OCI-LY1 (cell line): ENCODE results near the gene KRT1.

Experiments used
- H2AFZ ChIP-seq: fragments of 200-600 bp; sonication (generic), shearing (Covaris generic); 2 replicates; pipeline ENCODE4 v1.6.0; 2014; ENCODE audit warnings: antibody characterized with exemption, mild to moderate bottlenecking, low read length
- H3F3A ChIP-seq: fragments of 200-600 bp; sonication (generic), shearing (Covaris generic); 2 replicates; pipeline ENCODE4 v1.6.0; 2014; ENCODE audit warnings: mild to moderate bottlenecking, antibody characterized with exemption, low read length, moderate library complexity; ENCODE audit not compliant: insufficient read depth
- H3K27ac ChIP-seq: fragments of 200-600 bp; sonication (generic); 2 replicates; pipeline ENCODE4 v1.5.1; 2014; ENCODE audit warnings: low read length, mixed run types, mild to moderate bottlenecking, low read depth; ENCODE audit not compliant: poor library complexity, severe bottlenecking
- H3K27me3 ChIP-seq: fragments of 200-600 bp; sonication (generic); 2 replicates; pipeline ENCODE4 v1.6.0; 2014; ENCODE audit warnings: antibody characterized with exemption, mild to moderate bottlenecking, low read length, moderate library complexity; ENCODE audit not compliant: insufficient read depth
- H3K36me3 ChIP-seq: fragments of 200-600 bp; sonication (generic); 2 replicates; pipeline ENCODE4 v1.6.1; 2014; ENCODE audit warnings: mild to moderate bottlenecking, antibody characterized with exemption, low read length, moderate library complexity, mixed read lengths; ENCODE audit not compliant: insufficient read depth
- H3K4me1 ChIP-seq: fragments of 200-600 bp; sonication (generic); 2 replicates; pipeline ENCODE4 v1.5.1; 2014; ENCODE audit warnings: mild to moderate bottlenecking, low read length, moderate library complexity; ENCODE audit not compliant: insufficient read depth, severe bottlenecking
- H3K4me2 ChIP-seq: fragments of 200-600 bp; sonication (generic), shearing (Covaris generic); 2 replicates; pipeline ENCODE4 v1.6.1; 2014; ENCODE audit warnings: low read length
- H3K4me3 ChIP-seq: fragments of 200-600 bp; sonication (generic); 2 replicates; pipeline ENCODE4 v1.5.1; 2014; ENCODE audit warnings: low read length, low read depth, mild to moderate bottlenecking, mixed read lengths; ENCODE audit not compliant: poor library complexity, severe bottlenecking
- H3K79me2 ChIP-seq: fragments of 200-600 bp; shearing (Covaris generic); 2 replicates; pipeline ENCODE4 v1.6.1; 2016; ENCODE audit warnings: mixed run types, low read length, mixed read lengths; ENCODE audit not compliant: insufficient read depth
- H3K9ac ChIP-seq: fragments of 200-600 bp; sonication (generic), shearing (Covaris generic); 2 replicates; pipeline ENCODE4 v1.6.1; 2014; ENCODE audit warnings: mild to moderate bottlenecking, low read length, mixed read lengths
- H3K9me2 ChIP-seq: fragments of 200-600 bp; sonication (generic), shearing (Covaris generic); 2 replicates; pipeline ENCODE4 v1.6.1; 2014; ENCODE audit warnings: low read depth, mild to moderate bottlenecking, low read length, mixed read lengths
- H3K9me3 ChIP-seq: fragments of 200-600 bp; shearing (Covaris generic); 2 replicates; pipeline ENCODE4 v1.6.1; 2014; ENCODE audit warnings: low read length, mixed read lengths
- H4K20me1 ChIP-seq: fragments of 200-600 bp; sonication (generic), shearing (Covaris generic); 2 replicates; pipeline ENCODE4 v1.6.0; 2016; ENCODE audit warnings: mild to moderate bottlenecking, low read length; ENCODE audit not compliant: insufficient read depth
- CTCF ChIP-seq: fragments of 200-600 bp; sonication (generic), shearing (Covaris generic); IDR thresholded peaks from 2 replicates; pipeline ENCODE4 v1.5.1; 2017; ENCODE audit warnings: mild to moderate bottlenecking, antibody characterized with exemption, low read length, moderate library complexity, mixed read lengths
- EZH2 ChIP-seq: fragments of 200-600 bp; sonication (generic), shearing (Covaris generic); IDR thresholded peaks from 2 replicates; pipeline ENCODE4 v1.8.0; 2017; ENCODE audit warnings: borderline replicate concordance, mixed run types, mild to moderate bottlenecking, antibody characterized with exemption, low read length, moderate library complexity, mixed read lengths

KRT1 gene

GRCh38 chr12:52681526-52682380 is 1.5 kb upstream of the KRT1 start:
- H3F3A ChIP-seq = no peaks in the 10 kb centered on the region
- H3K4me2 ChIP-seq = no peak overlapping the region
- H3K9me3 ChIP-seq = no peaks in the 10 kb centered on the region
- no peaks in the 10 kb centered on the region for H3K4me1 ChIP-seq
- TF ChIP-seq CTCF = no peak
- TF ChIP-seq EZH2 = no peak
- H3K9ac ChIP-seq = no peak overlapping the region
- H3K27me3 ChIP-seq = 0 out of 2 replicates have a peak, but pooled peaks cover 4% of the 10 kb centered on the region
- H3K79me2 ChIP-seq = no peaks in the 10 kb centered on the region
- no peak overlapping the region for H2AFZ ChIP-seq
- H3K4me3 ChIP-seq = no peak overlapping the region
- no peaks in the 10 kb centered on the region for H3K9me2 ChIP-seq
- no peaks in the 10 kb centered on the region for H3K36me3 ChIP-seq
- no peak overlapping the region for H3K27ac ChIP-seq
- H4K20me1 ChIP-seq = no peaks in the 10 kb centered on the region

- 0 out of 2 replicates have a peak, but pooled peaks cover 4% of the 10 kb centered on the region for H3K27me3 ChIP-seq
- no peaks in the 10 kb centered on the region for H4K20me1 ChIP-seq
- no peak for TF ChIP-seq CTCF
- TF ChIP-seq EZH2 = no peak
- H3K36me3 ChIP-seq = no peaks in the 10 kb centered on the region
- no peak overlapping the region for H3K9ac ChIP-seq
- no peaks in the 10 kb centered on the region for H3K9me3 ChIP-seq
- no peaks in the 10 kb centered on the region for H3K4me1 ChIP-seq
- no peak overlapping the region for H3K27ac ChIP-seq
- no peaks in the 10 kb centered on the region for H3K79me2 ChIP-seq
- no peaks in the 10 kb centered on the region for H3K9me2 ChIP-seq
- no peaks in the 10 kb centered on the region for H3F3A ChIP-seq
- H3K4me2 ChIP-seq = no peak overlapping the region
- H3K4me3 ChIP-seq = no peak overlapping the region
- H2AFZ ChIP-seq = no peak overlapping the region
Observed at GRCh38 chr12:52679875-52680274, 332 bp downstream of the KRT1 start.

- Histone ChIP-seq H3K4me1 (no peaks in the 10 kb centered on the region), H3K9me3 (no peaks in the 10 kb centered on the region), H3K27ac (no peak overlapping the region), H4K20me1 (no peaks in the 10 kb centered on the region), H2AFZ (no peak overlapping the region), H3K4me3 (no peak overlapping the region), H3K27me3 (no peaks in the 10 kb centered on the region), H3F3A (no peaks in the 10 kb centered on the region), H3K9me2 (no peaks in the 10 kb centered on the region), H3K79me2 (no peaks in the 10 kb centered on the region), H3K9ac (no peak overlapping the region), H3K4me2 (no peak overlapping the region), H3K36me3 (no peaks in the 10 kb centered on the region)
- TF ChIP-seq CTCF = no peak
- TF ChIP-seq EZH2 = no peak
Observed at GRCh38 chr12:52677671-52678070, 2.5 kb downstream of the KRT1 start.
